DLD1 (cell line): ENCODE results near the gene TRAP1.
"Not testable (repeated sequence)": the region's sequence is repeated elsewhere in the genome, so short reads cannot be mapped to it uniquely, and the experiment has no call there.

Source experiments
- in situ Hi-C: cut with HindIII; loops from 2 replicates; pipeline ENCODE4 v1.10.0; 2017; ENCODE audit warnings: low sequenced_read_pairs

The TRAP1 gene

GRCh38 chr16:3674513-3675295 lies 42.6 kb downstream of the TRAP1 start:
- in situ Hi-C loops = no loop called here

- in situ Hi-C loops = no loop called here
These were observed 43.5 kb downstream of the TRAP1 start for GRCh38 chr16:3673676-3674377.

- in situ Hi-C loops = no loop called here
These were observed 44.1 kb downstream of the TRAP1 start for GRCh38 chr16:3673201-3673600.

GRCh38 chr16:3672571-3673041 lies 44.7 kb downstream of the TRAP1 start:
- in situ Hi-C loops = no loop called here

GRCh38 chr16:3671424-3671823 lies 45.9 kb downstream of the TRAP1 start:
- in situ Hi-C loops = no loop called here

- in situ Hi-C loops = no loop called here
These were observed 46.6 kb downstream of the TRAP1 start for GRCh38 chr16:3670711-3671110.

- in situ Hi-C loops = no loop called here
These were observed 48.2 kb downstream of the TRAP1 start for GRCh38 chr16:3669082-3669481.

GRCh38 chr16:3668626-3669025 lies 48.7 kb downstream of the TRAP1 start:
- in situ Hi-C loops = no loop called here

- in situ Hi-C loops = no loop called here
These were observed 51.8 kb downstream of the TRAP1 start for GRCh38 chr16:3665508-3665907.

- in situ Hi-C loops = no loop called here
These were observed 53.0 kb downstream of the TRAP1 start for GRCh38 chr16:3664187-3664896.

- in situ Hi-C loops = no loop called here
These were observed 54.7 kb downstream of the TRAP1 start for GRCh38 chr16:3662601-3663000.

- in situ Hi-C loops = no loop called here
These were observed 55.4 kb downstream of the TRAP1 start for GRCh38 chr16:3661922-3662321.

- in situ Hi-C loops = no loop called here
These were observed 56.0 kb downstream of the TRAP1 start for GRCh38 chr16:3661311-3661710.

GRCh38 chr16:3659251-3659650 lies 58.1 kb downstream of the TRAP1 start:
- in situ Hi-C loops = no loop called here

- in situ Hi-C loops = no loop called here
These were observed 60.5 kb downstream of the TRAP1 start for GRCh38 chr16:3656491-3657468.

- in situ Hi-C loops = not testable (repeated sequence)
These were observed 61.2 kb downstream of the TRAP1 start for GRCh38 chr16:3656160-3656490.

- in situ Hi-C loops = no loop called here
These were observed 61.7 kb downstream of the TRAP1 start for GRCh38 chr16:3655396-3656159.

- in situ Hi-C loops = no loop called here
These were observed 62.3 kb downstream of the TRAP1 start for GRCh38 chr16:3655030-3655395.

- in situ Hi-C loops = no loop called here
These were observed 62.9 kb downstream of the TRAP1 start, which contains the start of gene DNASE1 for GRCh38 chr16:3654249-3654991. Gene DNASE1, plus strand, starts transcription at chr16:3654691. Its CDS starts 683 bp downstream, at chr16:3655374.
